ENCODE results near the gene SLC44A5.
"Not testable (repeated sequence)": the region's sequence is repeated elsewhere in the genome, so short reads cannot be mapped to it uniquely, and the experiment has no call there.

The SLC44A5 gene

DNA sequence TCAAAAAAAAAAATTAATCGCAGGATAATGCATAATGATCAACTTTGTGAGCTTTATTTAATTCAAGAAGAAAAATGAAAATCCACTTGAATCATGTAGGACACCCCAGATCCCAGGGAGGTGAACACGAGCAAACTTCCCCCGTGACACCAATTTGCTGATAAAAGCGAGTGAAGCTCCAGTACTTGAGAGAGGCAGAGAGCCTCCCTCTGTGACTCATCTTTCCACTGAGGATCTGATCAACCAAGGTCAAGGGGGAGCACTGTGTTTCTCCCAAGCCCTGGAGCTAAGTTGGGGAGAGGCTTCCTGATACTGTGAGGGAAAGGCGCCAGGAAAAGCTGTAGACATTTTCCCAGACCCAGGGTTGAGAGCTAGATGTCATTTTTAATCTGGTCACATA lies 160.9 kb downstream of the SLC44A5 start:
- no peak for DNase-seq (ENCODE audit: low read depth)

DNA sequence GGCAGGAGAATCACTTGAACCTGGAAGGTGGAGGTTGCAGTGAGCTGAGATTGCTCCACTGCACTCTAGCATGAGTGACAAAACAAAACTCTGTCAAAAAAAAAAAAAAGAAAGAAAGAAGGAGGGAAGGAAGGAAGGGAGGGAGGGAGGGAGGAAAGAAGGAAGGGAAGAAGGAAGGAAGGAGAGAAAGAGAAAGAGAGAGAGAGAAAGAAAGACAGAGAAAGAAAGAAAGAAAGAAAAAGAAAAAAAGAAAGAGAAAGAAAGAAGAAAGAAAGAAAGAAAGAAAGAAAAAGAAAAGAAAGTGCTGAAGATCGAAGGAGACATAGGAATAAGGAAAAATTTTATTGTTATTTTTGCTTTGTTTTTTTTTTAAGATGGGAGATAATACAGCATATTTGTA lies 166.7 kb downstream of the SLC44A5 start:
- DNase-seq (ENCODE audit: low read depth): no peak

DNA sequence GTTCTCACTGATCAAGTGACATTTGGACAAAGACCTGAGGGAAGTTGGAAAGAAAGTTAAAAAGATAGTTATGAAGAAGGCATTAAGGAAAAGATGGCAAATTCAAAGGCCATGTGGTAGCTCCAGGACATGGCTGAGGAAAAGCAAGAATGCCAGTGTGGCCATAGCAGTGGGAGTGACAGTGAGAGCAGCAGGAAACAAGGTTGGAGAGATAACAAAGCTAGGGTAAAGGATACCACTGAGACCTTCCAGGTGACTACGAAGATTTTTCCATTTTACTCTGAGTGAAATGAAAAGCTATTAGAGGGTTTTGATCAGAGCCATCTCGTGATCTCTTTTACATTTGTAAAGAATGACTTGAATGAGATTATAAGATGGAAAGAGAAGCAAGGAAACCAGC lies 170.6 kb downstream of the SLC44A5 start:
- DNase-seq (ENCODE audit: low read depth): no peak

DNA sequence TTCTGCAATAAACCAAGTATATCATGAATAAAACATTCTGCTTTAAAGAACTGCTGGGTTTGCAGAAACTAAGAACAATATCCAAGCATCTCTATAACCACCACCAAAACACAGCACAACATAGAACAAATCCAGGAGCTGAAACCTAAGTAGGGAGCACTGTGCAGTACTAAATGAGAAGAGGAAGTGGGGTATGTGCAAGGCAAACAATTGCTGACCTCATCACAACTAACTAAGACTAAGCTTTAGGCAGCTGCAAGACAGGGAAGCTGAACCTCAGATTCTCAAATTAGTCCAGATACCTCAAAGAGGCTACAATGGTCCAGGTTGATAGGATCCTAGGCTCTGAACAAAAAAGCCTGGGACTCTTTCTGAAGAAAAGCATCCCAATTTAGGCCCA lies 172.6 kb downstream of the SLC44A5 start:
- DNase-seq (ENCODE audit: low read depth): no peak

DNA sequence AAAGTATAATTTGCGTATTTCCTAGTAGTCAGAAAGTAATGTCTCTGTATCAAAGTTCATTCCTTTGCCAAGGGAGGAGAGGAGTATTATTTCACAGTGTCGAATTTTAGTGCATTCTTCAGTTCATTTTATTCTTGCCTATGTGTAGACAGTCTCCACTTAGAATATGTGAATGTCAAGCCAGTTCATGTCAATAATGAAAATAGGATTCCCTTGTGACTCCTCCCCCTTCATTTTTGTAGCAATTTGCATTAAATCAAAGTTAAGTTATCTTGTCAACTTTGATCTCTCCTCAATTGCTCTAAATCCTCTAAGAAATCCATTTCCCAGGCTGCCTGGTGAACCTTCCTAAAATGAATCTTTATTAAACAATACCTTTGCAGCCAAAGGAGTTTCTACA lies 179.1 kb downstream of the SLC44A5 start:
- no peak for DNase-seq (ENCODE audit: low read depth)

DNA sequence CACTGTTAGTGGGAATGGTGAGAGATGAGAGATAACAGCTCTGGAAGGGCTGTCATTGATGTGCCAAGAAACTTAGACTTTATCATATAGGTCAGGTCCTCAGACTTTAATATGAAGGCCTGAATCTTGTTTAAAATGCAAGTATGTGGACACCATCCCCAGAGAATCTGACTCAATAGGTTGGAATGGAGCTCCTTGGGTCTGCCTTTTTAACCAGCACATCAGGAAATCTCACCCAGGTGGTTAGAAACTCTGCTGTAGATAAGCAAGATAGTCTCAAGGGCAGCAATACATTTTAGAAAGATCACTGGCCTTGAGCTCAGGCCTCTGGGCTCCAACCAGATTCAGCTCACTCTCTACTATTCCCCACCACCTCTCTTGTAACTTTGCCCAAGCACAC lies 180.4 kb downstream of the SLC44A5 start:
- no peak for DNase-seq (ENCODE audit: low read depth)

DNA sequence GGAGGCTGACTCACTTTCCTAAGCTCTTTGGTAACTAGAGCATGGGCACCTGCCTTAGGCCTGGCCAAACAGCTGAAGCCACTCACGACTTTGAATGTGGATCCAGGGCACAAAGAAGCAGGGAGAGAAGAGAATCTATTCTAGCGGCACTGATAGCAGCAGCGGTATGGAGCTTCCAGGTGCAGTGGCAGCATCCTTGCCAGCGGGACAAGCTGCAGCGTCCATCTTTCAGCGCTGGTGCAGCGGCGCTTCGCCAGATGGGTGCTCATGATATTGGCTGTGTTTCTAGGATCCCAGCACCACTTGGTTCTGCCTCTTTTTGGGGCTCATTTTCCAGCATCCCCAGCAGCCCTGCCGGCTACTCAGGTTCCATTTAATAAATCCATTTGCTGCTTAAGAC lies 184.2 kb downstream of the SLC44A5 start:
- DNase-seq (ENCODE audit: low read depth): no peak

DNA sequence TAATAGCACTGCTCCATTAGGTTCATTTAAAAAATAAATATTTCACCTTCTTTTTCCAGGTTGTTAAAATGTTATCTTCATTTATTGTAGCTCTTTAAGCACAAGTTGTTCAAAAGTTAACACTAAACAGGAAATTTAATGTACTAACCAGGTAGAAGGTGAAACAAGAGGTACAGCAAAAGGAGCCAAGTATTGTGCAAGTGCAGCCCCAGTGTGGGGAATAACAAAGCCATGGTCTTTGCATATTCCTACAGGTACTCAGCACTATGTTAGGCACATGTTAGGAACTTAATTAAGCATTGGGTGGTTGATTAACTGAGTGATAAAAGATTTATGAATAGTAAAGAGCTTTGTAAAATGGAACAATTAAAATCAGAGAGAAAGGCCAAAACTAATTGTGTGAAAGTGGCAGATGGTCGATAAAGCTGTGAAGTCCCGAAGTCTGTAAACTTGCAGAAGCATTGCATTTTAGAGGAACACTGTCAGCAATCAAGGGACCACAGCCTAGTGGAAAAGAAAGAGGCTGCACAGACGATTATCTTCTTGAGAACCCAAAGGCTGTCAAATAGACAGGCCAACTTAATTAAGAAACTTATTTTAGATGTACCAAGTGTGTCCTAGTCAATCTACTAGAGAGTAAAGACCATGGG lies 185.8 kb downstream of the SLC44A5 start:
- DNase-seq (ENCODE audit: low read depth): no peak

DNA sequence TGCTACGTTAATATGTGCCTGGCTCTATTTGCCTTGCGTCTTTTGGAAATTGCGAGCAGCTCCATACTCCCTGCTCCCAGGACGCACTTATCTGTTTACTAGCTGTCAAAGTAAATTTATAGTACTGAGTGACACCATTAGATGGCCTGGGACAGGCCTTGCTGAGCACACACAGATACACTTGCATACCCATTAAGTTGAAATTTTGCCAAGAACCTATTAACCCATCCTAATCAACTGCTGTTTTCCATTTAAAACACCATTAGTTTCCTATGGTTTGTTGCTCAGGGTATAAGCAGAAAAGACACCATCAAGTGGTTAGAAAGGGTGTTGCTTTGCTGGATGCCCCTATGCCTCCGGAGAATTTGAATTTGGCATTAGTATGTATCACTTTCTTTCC lies 187.3 kb downstream of the SLC44A5 start:
- no peak for DNase-seq (ENCODE audit: low read depth)

DNA sequence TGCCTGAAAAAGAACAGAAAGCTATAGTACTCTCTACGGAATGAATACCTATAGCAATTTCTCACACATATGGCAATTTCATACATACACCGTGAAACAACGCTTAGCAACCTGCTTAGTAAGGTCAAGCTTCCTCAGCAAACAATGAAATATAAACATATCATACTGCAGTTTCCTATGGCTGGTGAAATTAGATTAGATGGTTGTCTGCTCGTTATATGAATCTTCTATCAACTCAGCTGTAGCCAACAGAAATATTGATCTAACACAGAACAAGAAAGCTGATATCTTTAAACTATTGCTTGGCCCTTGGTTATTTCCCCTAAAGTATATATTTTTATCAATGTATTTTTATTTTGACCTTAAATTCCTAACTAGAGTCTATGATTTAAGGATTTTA lies 187.8 kb downstream of the SLC44A5 start:
- DNase-seq (ENCODE audit: low read depth): no peak

DNA sequence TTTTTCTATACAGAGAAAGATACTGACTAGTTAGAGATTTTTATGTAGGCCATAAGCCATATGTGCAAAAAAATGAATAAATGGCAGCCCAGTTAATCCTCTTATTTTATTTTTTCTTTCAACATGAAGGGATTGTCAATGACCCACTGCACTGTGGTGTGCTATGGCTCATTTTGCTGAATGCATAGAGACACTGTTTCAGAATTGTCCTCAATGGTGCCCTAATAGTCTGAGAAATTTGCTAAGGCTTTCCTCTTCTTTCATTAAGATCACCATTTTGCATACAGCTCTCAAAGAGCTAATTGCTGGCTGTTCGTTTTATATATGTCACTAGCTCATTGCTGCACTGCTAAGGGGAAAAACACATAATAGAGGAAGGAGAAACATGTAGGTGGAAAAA lies 189.5 kb downstream of the SLC44A5 start:
- DNase-seq (ENCODE audit: low read depth): no peak

DNA sequence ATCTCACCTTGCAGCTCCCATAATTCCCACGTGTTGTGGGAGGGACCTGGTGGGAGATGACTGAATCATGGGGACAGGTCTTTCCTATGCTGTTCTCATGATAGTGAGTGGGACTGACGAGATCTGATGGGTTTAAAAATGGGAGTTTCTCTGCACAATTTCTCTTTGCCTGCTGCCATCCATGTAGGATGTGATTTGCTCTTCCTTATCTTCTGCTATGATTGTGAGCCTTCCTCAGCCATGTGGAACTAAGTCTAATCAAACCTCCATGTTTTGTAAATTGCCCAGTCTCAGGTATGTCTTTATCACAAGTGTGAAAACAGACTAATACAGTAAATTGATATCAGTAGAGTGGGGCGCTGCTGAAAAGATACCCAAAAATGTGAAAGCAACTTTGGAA lies 195.7 kb downstream of the SLC44A5 start:
- DNase-seq (ENCODE audit: low read depth): no peak

DNA sequence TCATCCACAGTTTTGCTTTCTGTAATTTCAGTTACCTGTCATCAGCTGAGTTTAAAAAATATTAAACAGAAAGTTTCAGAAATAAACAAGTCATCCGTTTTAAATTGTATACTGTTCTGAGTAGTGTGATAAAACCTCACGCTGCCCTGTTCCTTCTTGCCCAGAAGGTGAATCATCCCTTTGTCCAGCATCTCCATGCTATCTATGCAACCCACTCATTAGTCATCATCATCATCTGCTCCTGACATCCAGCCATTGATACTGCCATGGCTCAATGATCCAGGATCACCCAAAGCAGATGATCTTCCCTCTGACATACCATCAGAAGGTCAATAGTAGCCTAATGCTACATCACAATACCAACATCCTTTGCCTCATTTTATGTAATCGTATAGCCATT lies 198.3 kb downstream of the SLC44A5 start:
- DNase-seq (ENCODE audit: low read depth): no peak

DNA sequence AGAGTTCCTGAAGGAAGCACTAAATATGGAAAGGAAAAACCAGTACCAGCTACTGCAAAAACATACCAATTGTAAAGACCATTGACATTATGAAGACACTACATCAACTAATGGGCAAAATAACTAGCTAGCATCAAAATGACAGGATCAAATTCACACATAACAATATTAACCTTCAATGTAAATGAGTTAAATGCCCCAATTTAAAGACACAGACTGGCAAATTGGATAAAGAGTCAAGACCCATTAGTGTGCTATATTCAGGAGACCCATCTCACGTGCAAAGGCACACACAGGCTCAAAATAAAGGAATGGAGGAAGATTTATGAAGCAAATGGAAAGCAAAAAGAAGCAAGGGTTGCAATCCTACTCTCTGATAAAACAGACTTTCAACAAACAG lies 206.2 kb downstream of the SLC44A5 start:
- DNase-seq (ENCODE audit: low read depth): not testable (repeated sequence)

DNA sequence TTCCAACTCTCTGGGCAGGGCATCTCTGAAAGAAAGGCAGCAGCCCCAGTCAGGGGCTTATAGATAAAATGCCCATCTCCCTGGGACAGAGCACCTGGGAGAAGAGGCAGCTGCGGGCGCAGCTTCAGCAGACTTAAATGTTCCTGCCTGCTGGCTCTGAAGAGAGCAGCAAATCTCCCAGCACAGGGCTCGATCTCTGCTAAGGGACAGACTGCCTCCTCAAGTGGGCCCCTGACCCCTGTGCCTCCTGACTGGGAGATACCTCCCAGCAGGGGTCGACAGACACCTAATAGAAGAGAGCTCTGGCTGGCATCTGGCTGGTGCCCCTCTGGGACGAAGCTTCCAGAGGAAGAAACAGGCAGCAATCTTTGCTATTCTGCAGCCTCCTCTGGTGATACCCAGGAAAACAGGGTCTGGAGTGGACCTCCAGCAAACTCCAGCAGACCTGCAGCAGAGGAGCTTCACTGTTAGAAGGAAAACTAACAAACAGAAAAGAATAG lies 207.7 kb downstream of the SLC44A5 start:
- not testable (repeated sequence) for DNase-seq (ENCODE audit: low read depth)

DNA sequence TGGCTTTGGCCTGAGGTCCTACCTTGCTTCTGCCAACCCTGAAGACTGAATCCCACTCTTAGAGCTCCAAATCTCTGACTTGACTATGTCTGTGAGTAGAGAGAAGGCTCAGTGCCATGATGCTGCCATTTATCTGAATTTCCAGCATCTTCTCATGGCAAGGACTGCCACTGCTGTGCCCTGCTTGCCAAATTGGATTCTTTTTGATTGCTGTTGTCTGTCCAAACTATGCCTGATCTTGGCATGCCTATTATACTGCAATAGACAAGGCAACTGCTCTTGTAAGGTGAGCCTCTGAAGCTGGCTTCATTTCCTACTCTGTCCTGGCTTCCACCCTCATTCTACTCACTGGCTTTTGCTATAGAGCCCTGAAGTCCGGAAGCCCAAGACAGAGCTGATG lies 210.2 kb downstream of the SLC44A5 start:
- no peak for DNase-seq (ENCODE audit: low read depth)

DNA sequence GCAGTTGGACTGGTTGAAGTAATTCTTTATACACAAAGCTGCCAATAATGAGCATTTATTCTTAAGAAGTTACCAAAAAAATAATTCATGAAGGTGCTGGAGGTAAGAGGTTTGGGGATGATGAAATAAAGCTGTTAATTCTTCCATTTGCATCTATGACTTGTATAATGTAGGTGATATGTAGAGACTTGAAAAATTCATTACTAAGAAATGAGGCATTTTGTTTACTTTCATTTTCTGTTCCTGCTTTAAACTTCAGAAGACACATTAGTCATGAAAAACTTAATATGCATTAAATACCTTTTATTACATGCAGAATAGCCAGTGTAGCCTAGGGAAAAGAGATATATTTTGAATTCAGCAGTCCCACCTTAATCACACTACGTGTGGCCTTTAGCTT lies 214.2 kb downstream of the SLC44A5 start:
- no peak for DNase-seq (ENCODE audit: low read depth)

DNA sequence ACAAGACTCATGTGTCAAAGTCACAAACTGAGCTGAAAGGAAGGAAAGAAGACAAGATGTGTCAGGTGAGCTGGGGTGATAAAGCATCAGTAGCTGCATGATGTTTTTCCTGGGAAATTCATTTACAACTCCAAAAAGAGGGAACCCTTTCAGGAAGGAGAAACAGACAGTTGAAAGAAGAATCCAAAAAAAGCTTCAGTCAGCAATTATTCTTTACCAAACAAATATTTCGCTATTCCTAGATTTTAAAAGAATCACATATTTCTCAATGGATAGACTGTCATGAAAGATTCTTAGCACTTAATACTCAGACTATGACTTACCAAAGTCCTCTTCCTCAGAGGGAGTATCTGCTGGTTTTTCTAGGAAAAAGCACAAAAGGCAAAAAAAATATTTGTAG lies 214.7 kb downstream of the SLC44A5 start:
- DNase-seq (ENCODE audit: low read depth): no peak

DNA sequence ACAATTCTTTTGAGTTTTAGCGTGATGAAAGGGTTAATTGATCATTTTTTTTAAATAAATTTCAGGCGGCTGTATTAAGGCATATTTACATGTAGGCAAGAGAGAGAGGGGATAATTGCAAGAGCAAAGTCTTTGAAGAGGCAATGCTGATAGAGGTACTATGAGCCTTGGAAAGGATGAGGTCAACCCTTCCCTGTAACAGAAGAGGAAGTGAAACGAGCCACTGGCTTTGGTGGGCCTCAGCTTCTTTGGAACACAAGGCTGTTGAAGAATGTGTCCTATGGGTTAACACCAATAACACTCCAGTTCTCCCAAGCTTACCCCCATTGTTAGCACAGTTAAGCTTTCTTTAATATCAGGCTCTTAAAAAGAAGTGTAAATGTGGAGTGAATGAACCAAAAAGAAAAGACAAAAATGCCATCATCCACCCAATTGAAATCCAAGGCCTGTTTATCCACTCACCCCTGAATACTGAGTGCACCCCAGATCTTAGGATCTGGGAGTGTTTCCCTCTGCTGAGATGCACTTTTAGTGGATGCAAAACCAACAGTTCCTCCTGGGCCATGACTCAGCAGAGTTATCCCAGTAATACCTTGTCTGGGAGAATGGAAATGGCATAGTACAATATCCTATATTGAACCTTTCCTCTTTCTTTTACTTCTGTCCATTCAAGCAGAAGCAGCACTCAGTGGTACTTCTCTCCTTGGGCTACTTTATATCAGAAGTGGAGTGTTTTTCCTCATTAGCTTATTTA lies 216.4 kb downstream of the SLC44A5 start:
- no peak for DNase-seq (ENCODE audit: low read depth)

DNA sequence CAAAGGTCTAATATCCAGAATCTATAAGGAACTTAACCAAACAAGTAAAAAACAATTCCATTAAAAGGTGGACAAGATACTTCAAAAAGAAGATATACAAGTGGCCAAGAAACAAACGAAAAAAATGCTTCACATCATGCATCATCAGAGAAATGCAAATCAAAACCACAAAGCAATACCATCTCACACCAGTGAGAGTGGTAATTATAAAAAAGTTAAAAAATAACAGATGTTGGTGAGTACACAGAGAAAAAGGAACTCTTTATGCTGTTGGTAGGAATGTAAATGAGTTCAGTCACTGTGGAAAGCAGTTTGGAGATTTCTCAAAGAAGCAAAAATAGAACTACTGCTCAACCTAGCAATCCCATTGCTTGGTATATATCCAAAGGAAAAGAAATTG lies 218.6 kb downstream of the SLC44A5 start:
- no peak for DNase-seq (ENCODE audit: low read depth)

DNA sequence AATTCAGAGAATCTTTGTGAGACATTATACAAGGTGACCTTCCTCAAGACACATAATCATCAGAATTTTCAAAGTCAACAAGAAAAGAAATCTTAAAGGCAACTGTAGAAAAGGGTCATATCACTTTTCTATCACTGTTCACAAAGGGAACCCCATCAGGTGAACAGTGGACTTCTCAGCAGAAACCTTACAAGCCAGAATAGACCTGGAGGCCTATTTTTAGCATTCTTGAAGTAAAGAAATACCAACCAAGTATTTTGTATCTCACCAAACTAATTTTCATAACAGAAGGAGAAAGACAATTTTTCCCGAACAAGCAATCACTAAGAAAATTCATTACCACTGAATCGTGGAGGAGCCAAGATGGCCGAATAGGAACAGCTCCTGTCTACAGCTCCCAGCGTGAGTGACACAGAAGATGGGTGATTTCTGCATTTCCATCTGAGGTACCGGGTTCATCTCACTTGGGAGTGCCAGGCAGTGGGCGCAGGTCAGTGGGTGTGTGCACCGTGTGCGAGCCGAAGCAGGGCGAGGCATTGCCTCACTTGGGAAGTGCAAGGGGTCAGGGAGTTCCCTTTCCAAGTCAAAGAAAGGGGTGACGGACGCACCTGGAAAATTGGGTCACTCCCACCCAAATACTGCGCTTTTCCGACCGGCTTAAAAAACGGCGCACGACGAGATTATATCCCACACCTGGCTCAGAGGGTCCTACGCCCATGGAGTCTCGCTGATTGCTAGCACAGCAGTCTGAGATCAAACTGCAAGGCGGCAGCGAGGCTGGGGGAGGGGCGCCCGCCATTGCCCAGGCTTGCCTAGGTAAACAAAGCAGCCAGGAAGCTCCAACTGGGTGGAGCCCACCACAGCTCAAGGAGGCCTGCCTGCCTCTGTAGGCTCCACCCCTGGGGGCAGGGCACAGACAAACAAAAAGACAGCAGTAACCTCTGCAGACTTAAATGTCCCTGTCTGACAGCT lies 235.2 kb downstream of the SLC44A5 start:
- DNase-seq (ENCODE audit: low read depth): not testable (repeated sequence)

DNA sequence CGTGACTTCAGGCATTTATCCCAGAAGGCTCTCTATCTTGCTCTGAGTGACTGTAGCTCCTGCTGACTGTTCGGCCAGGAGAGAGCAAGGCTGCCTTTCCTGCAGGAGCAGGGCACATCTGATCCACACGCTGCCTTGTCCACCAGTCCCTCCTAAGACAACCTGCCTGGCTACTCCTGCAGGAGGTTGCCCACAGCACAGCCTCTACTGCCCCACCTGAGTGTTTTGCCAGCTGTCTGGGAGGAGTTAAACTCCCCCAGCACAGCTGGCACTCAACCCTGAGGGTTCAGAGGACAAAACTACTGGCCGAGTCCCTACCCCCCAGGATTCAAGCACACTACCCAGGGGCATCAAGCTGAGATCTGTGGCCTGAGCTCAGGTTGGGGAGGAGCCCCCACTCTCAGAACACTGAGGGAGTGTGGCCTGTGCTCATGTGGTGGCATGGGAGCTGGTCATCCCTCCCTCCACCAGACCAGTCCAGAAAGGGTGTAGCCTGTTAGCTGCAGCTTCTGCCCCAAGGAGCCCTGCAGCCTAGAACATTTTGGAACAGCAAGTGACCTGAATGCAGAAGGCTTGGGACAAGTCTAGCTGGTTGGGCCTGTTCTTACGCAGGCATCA lies 237.3 kb downstream of the SLC44A5 start:
- no peak for DNase-seq (ENCODE audit: low read depth)
